DMS 273 (cell line): ENCODE results near the gene UBE2E1.
A peak's percentile ranks its signal among the peaks of the same experiment; 100 is the strongest.

Experiments used
- DNase-seq: peaks from one replicate; lab custom pipeline; 2025; ENCODE audit not compliant: unreplicated experiment; lab: John Stamatoyannopoulos, UW

Gene UBE2E1

DNA sequence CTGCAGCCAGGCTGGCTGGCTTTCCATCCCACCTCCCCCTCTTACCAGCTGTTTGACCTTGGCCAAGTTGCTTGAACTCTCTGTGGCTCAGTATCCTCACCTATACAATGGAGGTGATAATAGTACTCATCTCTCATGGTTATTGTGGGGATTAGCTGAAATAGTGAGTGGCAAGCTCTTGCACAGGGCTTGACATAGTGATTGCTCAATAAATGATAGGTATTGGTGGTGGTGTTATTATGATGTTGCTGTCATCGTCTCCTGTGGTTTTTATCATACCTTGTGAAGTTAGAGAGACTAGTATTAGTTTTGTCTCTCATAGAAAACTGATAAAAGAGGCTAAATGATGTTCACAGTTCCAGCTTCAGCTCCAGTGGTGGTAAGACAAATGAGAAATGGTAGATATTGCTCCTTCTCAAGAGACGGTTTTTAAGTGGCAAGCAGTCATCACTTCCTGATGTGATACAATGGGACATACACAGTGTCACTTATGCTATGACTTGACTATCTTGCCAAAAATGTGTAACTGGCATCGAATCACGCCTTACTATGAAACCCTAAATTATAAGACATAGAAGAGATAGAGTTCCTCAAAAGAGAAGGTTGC lies 12.1 kb upstream of the UBE2E1 start:
- DNase-seq, result no peak

DNA sequence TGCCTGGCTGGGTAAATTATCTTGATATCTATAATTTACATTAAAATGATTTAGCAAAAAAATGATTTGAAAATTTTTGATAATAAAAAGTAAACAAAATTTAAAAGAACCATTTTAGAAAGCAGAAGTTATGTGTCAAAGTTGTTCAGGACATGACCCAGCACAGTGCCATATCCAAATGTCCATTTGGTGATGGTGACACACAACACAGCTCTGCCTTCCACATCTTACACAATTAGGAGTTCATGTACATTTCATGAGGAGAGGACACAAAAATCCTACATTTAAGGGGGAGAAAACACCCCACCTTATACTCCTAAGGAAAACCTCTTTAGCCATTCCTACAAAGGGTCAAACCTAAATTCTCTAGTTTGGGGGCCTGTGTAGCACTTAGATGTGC lies 10.7 kb upstream of the UBE2E1 start:
- DNase-seq, result no peak

DNA sequence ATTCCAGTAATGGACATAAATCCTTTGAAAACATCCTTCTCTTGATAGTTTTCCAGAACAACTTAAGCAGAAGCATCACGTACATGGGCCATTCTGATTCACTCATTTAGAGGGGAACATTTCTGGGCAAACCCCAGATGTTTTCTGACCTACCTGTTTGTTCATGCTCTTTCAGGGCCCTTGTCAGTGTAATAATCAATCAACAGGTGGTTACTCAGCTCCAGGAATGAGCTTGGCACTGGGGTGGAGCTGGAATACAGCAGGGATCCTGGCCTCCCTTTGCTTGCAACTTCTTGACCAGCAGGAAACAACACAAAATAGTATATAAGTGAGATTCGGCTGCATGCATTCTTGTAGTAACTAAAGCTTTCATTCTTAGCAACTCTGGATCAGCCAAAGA lies 9.2 kb upstream of the UBE2E1 start:
- DNase-seq, result no peak

DNA sequence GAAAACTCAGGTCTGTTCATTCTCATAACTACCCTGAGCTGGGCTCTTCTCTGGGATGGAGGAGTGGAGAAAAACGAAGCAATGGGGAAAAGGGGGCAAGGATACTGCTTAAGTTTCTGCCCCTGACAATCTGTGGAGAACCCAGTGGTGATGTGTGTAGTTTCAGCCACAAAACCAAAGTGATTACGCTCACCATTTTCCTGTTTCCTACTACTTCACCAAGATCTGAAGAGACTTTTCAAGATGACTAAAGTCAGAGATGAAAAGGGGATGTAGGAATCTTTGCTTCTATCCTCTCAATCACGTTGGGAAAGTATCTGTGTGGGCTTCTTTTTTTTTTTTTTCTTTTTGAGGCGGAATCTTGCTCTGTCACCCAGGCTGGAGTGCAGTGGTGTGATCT lies 8.3 kb upstream of the UBE2E1 start:
- no peak for DNase-seq

DNA sequence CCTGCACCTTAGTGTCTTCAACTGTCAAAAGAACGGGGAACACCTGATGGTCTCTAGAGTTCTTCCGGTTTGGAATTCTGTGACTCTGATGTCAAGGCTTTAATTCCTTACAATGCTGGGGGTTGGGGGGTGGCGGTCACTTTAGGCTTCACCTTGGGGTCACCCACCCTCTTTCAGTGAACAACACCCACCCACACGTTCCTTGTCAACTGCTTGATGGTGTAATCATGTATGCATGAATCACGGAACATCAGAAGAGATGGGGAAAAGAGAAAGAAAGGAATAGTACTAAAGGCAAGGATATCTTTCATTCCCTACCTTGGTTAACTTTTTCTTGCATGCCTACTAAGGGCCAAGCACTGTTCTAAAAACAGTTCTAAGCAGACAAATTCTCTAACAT lies 7.3 kb upstream of the UBE2E1 start:
- DNase-seq, result no peak

DNA sequence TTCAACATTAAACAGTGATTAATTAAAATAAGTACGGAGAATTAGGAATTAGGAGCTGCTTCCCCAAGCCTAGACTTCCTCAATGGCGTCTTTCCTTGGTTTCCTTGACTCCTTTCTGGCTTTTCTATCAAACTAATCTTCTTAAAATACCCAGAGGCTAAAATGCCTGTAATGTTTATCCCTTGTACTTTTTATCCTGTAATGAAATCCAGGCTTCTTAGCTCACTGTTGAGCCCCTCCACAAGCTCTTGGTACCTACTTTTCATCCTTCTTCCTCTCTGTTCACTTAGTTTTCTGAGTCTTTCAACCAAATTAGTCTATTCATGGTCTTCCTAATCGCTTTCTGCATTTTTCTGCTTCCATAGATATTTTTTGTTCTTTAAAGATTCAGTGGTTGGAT lies 6.9 kb upstream of the UBE2E1 start:
- DNase-seq, result no peak

DNA sequence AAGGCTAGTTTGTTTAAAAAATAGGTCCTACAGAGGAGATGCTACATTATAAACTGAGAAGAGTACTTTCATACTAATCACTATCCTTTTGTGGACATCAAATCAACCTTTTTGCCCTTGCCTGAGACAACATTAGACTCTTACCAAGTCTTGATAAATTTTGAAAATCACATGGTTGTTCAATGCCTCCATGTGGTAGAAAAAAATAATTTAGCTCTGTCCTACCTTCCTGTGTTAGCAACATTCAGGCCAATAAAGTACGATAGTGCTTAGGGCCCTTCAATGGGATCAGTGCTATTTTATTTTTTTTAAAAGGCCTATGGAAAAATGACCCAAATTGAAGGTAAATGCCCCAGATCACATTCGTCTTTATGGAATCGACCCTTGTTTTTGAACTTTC lies 5.0 kb upstream of the UBE2E1 start:
- peak; percentile 22 for DNase-seq

DNA sequence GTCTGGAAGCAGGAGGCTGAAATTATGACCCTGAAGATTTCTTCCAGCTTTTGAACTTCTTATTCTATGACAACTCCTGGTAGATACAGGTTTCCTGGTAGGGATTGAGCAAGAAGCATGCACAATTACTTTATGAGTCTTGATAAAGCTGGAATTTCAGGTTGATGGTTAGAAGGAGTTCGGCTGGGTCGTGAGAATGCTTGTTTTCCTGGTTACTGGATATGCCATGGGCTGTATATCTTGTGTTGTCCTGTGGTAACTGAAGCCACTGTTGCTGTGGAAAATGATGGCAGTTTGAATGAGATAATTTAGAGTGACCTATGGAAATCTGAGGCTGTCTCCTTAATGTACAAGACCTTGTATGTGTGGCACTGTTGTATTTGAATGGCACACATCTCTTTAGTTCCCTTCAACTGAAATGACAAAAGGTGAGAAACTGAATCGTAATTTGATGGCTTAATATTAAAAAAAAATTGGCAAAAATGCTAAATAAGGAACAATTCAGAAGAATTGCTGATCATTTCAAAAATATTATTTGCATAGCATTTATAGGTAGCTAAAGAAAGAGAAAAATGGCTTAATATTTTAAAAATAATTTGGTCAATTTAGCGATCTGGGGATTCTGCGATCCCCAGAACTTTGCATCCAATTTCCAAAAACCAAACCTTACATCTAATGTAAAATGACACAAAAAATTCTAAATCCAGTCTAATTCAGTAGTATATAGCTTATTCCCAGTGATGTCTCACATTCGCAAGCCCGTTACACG lies 1.1 kb upstream of the UBE2E1 start:
- no peak for DNase-seq

DNA sequence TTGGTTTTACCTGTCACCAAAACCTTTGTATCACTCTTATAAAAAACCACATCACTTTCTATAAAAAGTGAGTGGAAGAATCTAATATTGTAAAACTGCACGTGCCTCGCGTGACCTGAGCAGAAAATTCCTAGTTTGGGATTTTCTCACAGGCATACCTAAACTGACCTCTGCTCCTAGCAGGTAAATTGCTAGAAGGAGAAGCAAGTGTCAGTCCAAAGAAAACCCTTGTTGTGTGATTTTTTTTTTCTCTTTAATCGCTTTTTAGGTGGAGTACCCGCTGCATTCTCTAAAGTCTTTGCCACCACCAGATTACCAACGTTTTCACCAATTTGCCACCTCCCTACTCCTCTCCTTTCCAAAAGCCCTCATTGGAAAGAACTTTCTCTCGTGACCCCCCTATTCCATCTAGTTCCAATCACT lies 534 bp upstream of the UBE2E1 start:
- no peak for DNase-seq

DNA sequence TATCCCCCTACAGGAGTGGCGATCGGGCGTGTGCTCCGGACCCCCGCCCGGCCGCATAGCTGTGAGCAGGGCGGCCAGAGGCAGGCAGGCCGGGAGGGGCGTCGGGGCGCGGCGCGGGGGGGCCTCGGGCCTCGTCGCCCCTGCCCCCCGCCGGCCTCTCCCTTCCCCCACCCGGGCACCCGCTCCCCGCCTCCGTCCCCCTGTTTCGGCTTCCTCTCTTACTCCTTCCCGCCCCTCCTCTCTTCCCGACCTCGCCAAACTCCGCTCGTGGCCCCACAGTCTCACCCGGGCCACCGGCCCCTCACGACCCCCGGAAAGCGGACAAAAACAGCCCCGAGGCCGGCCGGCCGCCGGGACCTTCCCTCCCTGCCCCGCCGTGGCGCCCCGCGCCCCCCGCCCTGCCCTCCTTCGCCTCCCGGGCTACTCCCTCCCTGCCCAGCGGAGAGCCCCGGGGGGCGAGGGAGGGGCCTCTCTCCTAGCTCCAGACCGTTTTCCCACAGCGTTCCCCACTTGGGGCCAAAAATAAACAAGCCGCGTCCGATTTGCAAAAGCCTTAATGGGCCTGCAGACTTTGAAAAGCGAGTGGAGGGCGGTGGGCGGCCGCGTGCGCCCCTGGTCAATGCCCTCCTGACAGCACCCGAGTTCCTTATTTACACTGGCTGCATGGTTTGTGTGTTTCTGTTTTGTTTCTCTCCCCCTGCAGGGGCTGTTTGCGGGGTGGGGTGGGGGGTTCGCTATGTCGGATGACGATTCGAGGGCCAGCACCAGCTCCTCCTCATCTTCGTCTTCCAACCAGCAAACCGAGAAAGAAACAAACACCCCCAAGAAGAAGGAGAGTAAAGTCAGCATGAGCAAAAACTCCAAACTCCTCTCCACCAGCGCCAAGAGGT lies 1.0 kb downstream of the UBE2E1 start:
- peak; percentile 45 for DNase-seq

DNA sequence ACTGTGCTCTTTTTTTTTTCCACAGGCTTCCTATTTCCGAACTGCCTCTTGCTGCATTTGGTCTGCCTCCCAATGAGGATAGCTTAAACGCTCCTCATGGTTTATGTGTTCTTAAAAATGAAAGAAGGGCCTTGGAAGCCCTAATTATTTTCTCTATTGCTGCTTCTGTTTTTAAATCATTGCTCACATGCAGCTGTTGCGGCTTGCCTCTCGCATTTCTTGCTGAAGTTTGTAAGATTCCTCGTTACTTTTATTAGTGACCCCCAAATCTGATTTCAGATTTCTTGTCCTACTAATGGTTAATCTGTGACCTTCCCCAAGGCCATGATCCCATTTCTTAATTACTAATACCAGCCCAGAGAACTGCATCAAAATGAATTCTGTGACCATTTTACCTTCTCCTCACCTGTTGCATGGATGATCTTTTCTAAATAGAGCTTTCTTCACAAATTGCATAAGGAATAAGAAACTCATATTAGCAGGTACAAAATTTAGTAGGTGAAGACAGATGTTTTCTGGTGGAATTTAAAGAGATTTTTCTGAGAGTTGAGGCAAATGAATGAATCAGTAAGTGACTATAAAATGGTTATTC lies 1.8 kb downstream of the UBE2E1 start:
- no peak for DNase-seq

DNA sequence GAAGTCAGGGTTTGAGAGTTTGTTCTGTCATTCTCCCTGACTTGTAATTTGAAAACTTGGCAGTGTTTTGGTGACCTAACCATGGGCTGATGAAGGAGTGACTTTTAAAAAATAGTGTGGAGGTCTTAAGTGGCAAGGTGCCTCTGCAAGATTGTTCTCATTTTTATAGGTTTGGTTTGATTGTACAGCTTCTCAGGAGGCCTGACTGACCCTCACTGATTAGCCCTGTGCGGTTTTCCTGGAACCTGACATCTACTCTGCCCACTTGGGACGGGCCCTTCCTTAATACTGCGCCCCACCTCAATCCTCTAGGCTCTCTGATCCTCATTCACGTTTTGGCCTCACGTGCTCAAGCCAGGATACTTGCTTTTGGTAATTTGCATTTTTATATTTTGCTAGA lies 2.8 kb downstream of the UBE2E1 start:
- DNase-seq, result no peak

DNA sequence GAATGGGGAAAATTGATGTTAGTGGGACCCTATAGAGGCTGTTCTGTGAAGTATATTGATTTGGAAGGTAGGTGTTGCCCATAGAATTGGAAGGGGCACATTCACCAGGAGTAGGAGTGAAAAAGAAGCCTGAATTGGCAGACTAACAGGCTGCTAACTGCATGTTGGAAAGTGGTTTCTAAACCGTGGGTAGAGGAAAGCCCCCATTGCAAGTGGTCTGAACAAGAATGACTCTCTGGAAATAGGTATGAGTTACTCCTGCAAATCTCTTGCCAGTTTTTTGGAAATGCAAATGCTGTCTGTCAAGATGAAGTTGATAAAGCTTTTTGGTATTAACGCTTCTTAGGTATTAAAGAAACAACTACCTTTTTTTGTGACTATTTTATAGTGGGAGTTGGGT lies 3.5 kb downstream of the UBE2E1 start:
- no peak for DNase-seq

DNA sequence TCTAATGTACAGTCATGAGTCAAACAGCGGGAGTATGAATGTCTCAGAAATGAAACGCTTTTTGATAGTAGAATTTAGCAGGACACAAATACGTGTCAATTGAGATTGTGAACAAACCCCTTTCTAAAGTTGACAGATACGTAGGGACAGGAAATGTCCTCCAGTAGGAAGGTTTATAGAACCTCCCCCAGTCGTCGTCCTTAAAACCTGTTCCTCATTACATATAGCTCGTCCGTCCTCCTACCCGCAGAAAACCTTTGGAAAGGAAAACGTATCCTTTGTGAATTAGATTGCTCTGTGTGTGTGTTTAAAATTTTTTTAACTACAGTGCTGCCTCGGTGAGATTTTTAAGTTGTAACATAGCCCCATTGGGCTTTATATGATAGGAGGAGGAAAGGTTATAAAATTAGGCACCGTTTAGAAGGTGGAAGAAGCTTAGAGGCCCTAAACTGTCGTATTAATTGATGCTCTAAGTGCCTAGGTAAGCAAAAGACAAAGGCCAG lies 4.1 kb downstream of the UBE2E1 start:
- DNase-seq, result peak; percentile 25

DNA sequence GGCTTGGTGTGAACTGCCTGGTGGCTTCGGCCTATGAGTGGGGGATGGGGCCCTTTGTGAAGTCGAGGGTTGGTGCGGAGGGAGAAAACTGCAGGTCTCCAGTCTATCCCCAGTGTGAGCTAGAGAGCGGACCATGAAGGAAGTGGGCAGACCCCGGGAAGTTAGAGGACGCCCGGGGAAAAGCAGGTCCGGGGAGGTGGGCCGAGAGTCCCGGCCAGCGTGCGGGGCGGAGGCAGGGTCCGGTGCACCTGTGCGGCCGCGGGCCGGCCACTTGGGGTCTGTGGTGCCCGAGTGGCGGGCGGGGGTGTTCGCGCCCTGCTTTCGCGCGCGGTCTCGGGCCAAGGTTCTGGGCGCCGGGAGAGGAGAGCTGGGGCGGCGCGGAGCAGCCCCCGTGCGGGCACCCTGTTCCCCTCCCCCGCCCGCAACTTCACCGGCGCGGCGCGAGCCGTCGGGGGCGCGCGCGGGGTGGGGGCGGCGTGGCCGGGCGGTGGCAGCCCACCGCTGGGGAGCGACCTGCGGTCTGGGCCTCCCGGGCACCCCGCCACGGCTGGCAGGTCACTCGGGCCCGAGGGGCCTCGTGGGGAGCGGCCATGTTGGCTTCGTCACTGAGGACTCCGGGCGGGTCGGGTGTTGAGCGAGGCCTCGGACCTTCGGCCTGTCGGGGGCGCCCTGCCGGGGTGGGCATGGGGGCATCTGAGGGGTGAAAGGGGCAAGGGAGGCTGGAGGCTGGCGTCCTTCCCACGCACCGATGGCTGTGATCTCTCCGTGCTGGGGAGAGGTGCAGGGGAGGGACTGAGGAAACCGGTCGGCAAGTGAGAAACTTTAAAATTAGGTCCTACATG lies 4.8 kb downstream of the UBE2E1 start:
- DNase-seq, result peak; percentile 49

DNA sequence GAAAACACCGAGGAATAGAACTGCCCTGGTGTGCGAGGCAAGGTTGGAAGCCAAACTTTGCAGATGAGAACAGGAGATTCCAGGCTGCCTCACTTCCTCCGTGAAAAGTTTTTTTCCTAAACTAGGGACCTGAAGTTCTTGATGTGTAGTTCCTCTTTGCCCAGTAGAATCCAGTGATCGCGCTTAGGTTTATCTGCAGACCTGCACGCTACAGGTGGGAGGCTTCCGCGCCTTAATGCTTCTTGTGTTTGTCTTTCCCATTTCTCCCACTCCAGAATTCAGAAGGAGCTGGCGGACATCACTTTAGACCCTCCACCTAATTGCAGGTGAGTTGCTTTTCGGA lies 5.4 kb downstream of the UBE2E1 start:
- no peak for DNase-seq

DNA sequence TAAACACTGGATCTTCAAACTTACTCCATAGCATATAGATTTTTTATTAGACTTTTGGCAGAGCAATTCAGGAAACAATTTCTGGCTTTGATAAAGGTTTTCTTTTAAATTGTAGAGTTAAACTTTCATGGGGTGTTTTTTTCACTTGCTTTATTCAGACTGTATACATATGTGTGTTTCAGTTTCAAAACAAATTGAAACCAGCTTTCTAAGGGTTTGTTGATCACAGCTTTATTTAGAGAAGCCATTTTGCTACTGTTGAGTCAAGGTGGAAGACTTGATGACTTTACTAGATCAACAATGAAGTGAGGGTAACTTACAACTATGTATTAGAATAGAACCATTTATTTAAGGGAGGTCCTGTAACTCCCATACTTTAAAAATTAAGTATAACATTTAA lies 6.2 kb downstream of the UBE2E1 start:
- no peak for DNase-seq

DNA sequence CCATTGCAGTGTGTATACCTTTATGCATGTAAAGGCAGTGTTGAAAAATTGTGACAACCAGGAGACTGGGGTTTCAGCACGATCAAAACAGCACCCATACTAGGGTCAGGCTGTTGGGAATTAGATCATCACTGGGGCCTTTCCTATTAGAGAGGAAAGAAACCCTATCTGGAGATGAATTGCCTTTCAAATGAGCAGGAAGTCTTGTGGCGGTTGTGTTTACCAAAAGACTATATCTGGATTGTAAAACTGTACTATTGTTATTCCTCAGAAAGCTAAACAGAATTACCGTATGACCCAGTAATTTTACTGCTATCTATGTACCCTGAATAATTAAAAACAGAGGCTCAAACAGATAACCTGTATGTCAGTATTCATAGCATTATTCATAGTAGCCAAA lies 10.1 kb downstream of the UBE2E1 start:
- DNase-seq, result no peak

DNA sequence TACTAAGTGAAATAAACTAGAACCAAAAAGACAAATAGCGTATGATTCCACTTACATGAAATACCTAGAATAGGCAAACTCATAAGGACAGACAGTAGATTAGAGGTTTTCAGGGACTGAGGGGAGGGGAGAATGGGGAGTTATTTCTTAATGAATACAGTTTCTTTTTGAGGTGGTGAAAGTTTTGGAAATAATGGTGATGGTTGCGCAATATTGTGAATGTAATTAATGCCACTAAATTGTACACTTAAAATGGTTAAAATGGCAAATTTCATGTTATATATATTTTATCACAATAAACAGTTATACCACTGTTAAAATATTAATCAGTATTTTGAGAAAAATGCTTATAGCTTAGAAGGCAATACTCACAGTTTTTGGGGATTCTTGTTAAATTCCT lies 11.0 kb downstream of the UBE2E1 start:
- no peak for DNase-seq

DNA sequence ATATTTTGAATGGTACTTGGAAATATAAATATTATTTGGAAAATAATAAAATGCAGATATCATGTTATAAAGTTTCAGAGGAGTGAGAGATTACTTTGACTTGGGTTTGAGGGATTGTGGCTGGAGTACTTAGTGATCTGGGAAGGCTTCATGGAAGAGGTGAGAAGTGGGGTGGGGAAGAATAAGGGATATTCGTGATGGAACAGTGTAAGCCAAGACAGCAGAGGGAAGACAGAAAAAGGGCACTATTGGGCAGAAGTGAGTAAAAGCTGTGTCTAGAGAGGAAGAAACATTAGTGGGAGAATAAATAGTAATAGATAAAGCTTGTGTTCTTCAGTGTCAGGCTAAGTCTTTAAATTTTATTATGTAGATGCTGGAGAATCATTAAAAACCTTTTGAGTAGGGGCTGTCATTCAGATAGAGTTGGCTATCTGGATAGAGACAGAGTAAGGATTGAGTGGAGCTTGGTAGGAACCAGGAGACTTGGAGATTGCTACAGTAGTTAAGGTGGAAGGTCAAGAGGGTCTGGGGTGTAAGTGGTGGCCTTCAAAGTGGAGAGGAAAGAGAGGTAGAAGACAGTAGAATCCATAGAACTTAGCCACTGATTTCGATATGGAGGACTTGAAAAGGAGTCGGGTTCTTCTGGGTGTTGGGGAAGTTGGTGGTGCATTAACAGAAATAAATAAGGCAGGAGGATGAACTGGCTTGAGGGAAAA lies 11.9 kb downstream of the UBE2E1 start:
- no peak for DNase-seq
